ENCODE measurements around the gene ETV3.

The ETV3 gene

DNA sequence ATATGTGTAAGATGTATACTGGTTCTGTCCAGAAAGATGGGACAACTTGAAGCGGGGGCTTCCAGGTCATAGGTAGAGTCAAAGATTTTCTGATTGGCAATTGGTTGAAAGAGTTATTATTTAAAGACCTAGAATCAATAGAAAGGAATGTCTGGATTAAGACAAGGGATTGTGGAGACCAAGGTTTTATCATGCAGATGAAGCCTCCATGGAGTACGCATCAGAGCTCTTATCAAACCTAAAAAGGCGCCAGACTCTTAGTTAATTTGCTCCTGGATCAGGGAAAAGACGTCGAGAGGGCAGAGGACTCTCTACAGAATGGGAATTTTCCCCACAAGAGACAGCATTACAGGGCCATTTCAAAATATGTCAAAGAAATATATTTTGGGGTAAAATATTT lies 23.7 kb upstream of the ETV3 start:
- no peak for DNase-seq (ENCODE audit: low spot score)

DNA sequence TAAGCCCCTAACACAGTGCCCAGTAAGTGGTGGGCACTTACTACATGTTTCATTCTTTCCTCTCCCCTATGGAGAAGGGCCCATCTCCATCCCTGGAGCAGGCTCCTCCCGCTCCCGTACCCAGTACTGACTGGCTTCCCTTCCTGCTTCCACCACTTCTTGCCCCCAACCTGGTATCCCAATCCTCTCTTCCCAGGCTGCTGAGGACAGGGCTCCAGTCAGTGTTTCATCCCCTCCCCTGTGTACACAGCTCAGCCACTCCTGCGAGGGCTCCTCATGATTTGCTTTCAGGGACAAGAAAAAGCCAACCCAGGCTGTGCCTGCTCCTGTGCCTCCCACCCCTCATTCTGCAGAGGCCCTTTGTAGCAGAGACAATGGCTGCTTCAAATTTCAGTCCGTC lies 20.8 kb upstream of the ETV3 start:
- DNase-seq (ENCODE audit: low spot score) = no peak

DNA sequence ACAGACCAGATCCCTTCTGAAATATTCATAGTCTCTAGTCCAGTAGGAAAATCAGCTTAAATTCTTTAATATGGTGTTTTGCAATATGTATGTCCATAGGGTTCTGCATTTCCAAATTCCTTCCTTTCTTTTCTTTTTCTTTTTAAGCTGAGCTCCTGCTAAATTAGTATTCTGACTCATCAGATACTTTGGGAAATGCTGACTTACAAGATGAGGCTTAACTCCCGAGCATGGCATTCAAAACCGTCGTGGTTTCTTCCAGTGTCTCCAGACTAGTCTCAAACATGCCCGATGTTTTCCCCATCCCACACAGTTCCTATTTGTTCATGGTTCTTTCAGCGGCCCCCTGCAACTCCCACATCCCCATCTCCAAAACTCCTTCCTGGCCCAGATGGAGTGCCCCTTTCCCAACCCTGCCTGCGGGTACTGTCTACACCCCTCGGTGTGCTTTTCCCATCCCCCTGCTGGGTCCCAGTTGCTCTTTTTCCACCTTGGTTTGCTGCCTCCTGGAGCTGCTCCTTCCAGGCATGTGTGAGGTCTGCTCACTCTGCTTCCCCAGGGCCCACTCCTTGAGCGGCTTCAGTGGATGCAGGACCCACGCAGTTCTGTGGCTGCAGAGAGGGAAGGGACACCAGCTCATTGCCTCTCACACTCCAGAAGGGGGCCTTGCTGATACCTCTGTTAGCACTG lies 19.5 kb upstream of the ETV3 start:
- DNase-seq (ENCODE audit: low spot score) = no peak

DNA sequence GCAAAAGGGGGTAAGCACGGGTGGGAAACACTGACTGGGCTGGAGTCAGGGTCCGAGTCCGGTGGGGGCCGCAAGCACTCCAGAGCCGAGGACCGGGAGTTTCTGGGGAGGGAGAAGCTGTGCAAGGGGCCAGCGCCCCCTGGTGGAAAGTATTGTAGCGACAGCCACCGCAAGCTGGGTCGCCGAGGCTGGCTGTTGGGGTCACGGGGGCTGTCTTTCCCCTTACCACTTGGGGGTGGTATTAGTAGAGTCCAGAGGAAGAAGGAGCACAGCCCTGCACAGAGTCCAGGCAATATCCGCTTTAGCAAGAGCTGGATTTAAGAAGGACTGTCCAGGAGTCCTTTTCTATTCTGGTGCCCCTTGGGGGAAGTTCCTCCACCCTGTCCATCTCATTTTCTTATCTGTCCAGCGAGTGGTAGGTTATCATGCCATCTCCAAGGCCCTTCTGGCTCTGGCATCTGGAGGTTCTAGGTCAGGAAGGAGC lies 17.9 kb upstream of the ETV3 start:
- peak; percentile 82 for DNase-seq (ENCODE audit: low spot score)

DNA sequence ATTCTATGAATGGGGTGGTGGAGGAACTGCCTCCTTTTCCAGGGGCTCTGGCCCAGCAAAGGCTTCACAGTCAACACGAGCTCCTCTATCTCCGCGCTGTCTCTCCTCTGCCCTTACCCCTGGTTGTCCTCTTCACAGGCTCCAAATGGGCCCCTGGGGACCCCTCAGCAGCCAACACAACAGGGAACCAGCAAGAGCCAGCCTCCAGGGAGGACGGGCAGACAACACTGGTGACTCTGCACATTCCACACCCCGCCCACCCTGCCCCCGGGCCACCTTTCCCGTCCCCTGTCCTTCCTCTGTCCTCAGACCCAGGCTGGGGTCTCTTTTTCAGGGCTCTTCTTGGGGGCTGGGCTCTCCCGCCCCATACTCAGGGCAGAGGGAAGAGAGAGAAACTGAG lies 17.5 kb upstream of the ETV3 start:
- peak; percentile 16 for DNase-seq (ENCODE audit: low spot score)

DNA sequence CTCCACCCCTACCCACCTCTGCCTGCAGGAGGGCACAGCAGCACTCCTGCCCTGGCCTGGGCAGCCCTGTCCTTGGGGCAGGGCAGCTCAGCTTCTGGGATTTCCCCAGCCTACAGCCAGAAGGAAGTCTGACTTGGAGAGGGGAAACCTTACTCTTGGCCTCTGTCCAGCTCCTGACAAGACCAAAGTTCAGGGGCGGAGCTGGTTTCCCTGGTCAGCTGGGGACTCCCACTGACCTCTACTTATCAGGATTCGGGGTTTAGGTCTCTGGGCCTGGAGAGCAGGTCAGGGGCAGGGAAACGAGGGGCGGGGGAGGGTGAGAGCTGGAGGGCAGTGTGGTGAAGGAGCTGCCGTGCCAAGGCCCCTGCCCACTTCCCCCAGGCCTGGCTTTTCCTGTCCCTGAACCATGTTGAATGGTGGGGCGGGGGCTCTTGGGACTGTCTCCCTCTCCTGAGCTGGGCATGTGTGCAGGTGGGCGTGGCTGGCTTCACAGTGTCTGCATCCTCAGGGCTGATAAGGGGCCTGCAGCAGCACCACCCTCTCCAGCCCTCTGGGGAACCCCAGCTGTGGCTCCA lies 16.8 kb upstream of the ETV3 start:
- DNase-seq (ENCODE audit: low spot score) = peak; percentile 74

DNA sequence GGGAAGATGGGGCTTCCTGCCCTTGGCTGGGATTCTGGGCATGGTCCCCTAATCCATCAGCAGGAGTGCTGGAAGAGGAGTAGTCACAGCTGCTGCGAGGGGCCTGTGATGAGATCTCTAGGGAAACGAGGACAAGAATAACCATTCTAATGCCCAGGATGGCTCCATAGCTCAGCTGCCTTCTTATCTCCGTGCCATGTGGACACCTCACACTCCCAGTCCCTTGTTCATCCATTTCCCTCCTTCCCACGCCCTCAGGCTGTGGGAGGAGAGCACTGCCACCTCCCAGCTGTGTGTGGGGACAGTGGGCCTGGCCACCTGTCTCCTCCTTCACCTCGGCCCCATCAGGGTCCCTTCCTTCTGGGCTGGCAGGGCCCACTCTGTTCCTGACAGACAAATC lies 16.1 kb upstream of the ETV3 start:
- no peak for DNase-seq (ENCODE audit: low spot score)

DNA sequence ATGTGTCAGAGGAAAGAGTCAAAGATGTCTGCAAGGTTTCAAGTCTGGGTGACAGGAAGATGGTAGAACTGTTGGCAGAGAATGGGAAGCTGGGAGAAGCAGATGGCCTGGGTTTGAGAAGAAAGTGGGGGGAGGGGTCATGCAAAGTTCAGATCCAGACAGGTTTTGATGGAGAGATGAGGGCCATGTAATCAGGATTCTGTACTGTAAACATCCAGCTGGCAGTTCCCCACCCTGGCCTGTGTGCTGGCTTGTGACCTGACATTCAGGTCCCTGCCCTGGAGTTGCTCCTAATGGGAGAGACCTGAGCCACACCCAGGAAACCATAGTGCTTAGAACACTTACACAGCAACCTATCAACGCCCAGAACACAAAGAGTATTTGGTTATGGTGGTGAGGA lies 15.6 kb upstream of the ETV3 start:
- no peak for DNase-seq (ENCODE audit: low spot score)

DNA sequence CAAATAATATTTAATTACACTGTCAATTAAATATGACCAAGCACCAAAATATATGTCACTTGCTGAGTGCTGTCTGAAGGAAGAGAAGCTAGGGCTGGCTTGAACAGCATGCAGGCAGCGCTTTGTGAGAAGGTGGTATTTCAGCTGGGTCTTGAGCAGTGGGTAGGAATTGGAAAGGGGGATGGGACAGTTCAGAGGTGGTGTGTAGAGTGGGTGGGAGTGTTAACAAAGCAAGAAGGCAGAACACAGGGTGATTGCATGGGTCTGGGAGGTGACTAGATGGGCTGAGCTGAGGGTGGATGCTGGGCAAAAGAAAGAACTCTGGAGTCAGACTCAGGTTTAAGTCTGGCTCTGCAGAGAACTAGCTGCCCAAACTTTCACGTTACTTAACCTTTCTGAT lies 14.3 kb upstream of the ETV3 start:
- no peak for DNase-seq (ENCODE audit: low spot score)

DNA sequence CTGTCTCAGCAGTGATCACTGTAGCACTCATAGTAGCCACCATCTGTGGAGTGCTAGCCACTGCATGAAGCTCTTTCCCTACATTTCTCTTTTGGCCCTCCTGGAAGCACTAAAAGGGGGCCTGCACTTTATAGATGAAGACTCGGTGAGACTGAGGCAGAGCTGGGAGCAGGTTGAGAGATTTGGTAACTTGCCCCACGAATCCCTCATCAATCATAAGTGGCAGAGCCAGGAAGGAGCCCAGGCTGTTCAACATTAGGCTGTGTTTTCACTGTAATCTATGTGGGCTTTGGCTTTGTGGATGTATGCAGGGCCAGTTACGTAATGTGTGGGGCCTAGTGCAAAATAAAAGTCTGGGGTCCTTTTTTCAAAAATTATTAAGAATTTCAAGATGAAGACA lies 13.3 kb upstream of the ETV3 start:
- DNase-seq (ENCODE audit: low spot score) = no peak

DNA sequence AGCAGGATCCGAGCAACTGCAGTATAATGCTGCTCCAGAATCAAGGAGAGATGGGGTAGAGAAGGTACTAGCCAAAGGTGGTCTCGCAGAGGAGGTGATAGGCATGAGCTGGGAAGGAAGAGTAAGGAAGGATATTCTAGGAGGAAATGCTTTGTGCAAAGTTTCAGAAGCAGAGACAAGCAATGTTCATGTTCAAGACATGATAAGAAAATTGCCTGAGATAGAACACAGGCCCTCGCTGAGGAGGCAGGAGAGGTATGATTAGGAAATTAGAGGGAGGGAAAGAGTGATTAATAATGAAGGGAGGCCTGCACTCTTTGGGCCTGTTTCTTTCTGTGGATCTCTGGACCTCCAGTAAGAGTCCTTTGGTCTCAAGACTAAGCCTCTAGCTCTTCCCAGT lies 12.9 kb upstream of the ETV3 start:
- peak; percentile 40 for DNase-seq (ENCODE audit: low spot score)

DNA sequence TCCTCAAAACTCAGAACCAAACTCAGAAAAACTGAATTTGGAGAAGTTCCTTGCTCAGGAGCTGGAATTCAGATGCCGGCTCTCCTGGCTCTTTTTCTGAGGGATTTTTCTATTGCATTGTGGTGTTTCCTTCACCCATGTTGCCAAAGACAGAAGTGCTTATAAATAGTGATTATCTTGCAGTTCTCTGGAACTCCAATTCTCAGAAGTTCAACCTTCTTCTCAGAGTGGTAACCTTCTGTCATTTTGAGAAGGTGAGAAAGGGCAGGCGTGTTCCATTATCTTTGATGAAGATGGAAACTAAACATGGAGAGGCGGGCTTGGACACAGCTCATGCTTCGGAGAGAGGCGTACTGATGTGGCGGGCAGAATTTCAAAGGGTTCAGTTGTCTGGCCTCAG lies 12.4 kb upstream of the ETV3 start:
- no peak for DNase-seq (ENCODE audit: low spot score)

DNA sequence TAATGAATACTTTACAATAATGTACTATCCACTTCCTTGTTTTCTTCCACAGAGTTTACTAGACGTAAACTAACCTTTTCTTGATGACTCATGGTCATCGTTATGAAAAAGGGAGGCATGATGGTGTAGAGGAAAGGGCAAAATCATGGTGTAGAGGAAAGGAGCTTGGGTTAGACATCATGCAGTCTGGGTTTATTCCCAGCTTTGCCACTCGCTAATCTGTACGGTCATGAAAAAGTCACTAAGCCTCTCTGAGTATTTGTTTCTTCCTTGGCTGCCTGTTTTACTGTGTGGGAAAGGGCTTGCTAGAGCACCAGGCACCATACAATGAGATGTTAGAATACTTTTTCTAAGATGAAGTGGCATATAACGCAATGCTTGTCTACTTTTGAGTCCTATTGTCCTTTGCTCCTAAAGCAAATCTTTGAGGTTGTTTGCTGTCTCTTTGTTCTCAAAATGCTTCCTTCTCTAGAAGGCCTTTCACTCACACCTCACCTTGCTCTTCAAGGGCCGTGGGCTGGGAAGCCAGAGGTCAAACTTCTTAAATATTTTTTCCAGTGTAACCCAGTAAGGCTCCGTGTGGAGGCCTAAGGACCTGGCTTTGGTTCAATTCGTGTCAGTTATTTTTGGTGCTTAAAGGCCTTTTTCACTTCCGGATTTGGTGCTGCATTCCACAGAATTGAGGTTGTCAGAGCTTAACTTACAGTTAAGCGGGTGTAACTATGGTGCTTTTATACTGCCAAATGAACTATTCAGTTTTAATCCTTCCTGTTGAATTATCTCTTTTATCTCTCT lies 9.9 kb upstream of the ETV3 start:
- DNase-seq (ENCODE audit: low spot score) = no peak

DNA sequence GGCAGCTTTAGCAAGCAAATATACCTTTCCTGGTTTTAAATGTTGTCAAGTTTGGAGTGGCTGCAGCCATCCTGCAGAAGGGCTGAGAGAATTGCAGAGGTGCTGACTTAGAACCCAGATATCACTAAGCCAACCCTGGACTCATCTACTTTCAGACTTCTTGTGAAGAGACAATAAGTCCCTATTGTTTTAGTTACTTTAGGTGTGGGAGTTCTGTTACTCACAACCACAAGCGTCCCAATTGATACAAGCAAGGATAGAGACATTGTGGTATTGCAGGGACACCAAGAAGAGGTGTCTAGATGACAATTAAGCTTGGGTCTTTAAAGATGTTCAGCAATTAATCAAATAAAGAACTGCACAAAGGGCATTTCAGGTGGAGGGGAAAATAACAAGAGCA lies 8.8 kb upstream of the ETV3 start:
- no peak for DNase-seq (ENCODE audit: low spot score)

DNA sequence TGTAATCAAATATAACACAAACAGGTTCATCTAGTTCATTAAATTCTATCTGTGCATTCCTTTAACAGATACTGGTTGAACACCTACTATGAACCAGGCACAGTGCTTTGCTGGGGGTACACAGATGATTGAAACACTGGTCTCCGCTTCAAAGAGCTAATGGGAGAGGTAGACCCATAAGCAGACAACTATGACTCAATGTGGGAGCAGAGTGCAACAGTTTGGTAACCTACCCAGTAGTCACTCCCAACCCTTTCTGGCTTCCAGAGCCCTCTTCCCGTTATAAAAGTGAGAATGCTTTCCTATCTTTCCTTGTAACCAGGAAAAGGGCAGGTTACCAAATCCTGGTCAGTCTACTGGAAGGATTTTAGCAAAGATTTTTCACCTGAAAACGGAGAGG lies 8.0 kb upstream of the ETV3 start:
- DNase-seq (ENCODE audit: low spot score) = no peak

DNA sequence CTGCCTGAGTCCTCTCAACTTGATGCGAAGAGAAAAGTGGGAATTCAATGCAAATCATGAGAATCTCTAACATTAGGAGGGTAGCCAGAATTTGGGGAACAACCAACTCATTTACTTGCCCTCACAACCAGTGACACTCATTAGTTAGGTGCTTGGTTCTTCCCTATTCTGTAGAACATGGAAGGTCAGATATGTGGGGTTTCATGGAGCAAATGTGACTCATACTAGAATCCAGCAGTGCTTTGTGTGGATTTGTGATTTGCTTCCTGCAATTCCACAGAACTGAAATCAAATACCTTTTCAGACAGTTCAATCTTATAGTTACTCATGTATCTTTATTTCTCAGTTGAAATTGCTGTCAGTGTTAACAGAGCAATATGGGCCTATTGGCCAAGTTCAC lies 6.9 kb upstream of the ETV3 start:
- no peak for DNase-seq (ENCODE audit: low spot score)

DNA sequence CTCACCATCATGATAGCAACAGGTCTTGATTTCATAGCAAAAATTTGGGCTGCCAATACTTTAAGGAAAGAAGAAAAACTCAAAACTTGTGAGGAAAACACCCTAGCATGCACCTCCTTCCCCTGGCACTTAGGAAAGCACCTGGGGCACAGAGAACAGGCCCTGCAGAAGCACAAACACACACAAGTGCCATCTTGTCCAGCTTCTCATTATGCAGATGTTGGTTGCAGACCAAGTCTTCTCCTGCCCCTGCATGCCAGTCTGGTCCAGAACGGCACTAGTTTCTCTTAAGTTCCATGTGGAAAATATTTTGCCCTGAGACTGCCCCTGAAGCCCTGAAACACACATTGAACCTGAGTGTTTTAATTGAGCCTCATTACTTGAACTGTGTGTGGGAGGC lies 6.3 kb upstream of the ETV3 start:
- no peak for DNase-seq (ENCODE audit: low spot score)

DNA sequence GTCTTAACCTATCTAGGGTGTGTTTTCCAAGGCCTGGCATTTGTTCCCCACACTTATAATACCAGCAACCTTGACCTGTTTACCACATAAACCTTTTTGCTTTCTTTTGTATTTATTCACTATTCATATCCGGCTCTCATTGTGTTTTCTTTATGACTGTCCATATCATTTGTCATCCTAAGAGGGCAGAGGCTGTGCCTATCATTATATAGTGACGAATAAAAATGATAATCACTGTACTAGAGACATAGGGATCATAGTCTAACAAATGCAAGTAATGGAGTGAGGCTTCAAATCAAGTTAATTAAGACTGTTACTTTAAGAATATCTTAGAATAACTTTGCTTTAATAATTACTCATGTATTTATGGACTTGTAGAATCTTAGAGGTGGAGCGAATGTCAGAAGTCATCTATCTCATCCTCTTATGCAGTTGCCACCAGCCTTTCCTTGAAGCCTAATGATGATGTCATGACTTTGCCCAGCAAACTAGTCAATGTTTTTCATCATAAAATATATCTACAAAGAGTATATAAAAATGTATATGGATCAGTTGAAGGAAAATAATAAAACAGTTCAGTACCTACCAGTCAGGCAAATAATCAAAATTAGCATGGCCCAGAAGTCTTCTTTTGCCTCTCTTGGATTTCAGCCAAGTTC lies 4.7 kb upstream of the ETV3 start:
- no peak for DNase-seq (ENCODE audit: low spot score)

DNA sequence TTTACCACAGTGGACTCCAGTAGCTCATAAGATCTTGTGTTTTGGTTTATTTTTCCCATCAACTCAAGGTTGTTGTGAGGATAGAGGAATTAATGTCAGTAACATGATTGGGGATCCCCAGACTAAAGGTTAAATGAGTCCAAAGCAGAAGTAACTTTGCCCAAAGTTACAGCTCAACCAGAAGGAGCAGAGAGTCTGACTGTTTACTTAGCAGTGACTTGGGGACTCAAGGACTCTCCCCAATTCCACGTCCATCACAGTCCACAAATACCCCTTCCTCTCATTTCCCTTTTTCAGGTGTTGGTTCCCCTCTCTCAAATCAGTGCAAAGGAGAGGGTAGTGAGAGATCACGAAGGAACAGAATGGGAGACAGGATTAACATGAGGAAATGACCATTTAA lies 4.0 kb upstream of the ETV3 start:
- DNase-seq (ENCODE audit: low spot score) = no peak

DNA sequence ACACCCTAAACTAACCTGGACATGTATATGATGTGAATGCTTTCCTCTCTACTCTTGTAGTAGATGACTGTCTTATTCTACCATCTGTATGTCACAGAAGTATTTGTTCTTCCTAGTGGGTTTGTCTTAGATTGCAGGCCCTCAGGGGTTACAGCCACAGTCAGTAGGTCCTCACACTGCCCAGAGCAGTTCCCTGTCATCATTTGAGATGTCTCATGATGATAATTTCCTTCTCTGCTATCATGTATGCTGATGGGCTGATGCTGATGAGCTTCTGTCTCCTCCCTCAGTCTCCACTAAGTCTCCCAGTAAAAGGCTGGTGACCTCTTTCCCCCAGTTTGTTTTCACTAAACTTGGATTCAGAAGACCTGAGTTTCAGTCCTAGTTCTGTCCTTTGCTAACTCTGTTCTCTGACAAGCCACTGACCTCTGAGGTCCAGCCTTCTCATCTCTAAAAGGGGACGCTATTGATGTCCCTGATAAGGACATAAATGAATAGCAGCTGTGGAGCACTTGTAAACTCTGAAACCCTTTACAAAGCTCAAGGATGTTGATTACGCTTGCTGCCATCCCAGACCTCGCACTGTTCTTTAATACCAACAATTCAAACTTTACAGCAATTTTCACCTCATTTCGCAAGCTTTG lies 3.1 kb upstream of the ETV3 start:
- no peak for DNase-seq (ENCODE audit: low spot score)

DNA sequence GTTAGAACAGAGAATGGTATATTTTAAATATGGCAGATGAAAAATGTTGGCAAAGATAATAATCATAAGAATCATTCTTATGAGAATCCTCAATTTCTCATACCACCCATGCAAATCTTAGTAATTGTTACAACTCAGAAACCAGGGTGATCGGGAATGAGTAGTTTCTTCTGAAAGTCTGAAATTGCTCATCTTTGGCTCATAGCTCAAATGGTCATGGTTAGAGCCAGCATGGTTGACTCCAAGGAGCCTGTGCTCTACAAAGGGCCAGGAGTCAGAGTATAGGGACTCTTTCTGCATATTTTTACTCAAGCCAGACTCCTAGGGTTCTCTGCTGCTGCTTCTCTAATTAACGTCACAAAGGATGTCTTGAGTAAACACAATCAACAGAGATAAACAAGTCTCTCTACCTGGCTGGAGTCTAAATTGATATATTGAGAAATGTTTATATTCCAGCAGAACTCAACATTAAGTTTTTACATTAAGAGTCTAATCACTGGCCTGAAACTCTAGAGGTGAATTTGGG lies 1.9 kb upstream of the ETV3 start:
- no peak for DNase-seq (ENCODE audit: low spot score)

DNA sequence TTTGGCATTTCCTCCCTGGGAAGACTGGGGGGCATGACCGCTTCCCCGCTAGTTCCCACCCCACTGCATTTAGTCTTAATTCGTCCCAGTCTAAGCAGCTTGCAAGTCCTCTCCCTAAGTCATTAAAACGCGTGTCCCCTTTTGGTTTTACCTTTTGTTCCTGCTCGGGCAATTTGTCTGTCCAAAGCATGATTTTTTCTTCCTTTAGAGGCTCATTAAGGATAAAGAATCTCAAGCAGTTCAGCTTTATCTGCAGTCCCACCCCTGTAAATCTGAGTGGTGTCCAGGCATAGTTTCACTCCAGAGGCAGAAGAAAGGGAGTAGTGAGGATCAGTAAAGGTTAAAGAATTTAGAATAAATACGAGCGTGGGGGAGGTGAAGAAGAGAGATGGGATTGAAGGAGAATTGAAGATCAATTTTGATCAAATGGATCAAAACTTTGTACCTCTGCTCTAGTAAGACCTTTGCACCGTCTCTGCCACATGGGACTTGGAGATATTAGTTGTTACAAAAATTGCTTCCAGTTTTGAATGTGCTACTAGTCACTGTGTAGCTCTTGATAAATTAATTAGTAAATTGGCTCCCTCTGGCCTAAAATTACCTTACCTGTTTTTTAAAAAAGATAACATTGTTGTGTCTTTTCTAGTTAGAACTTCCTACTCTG lies 989 bp upstream of the ETV3 start:
- DNase-seq (ENCODE audit: low spot score) = no peak
